Neural crest cell (in vitro differentiated cells): Measurements from ENCODE around the gene MRPL17. TPM values are rescaled to one million over a fixed set of nuclear protein-coding genes. Genes with fewer than 3 reads are reported as not detected.
A peak's percentile ranks its signal among the peaks of the same experiment; 100 is the strongest.
"Not testable (repeated sequence)": the region's sequence is repeated elsewhere in the genome, so short reads cannot be mapped to it uniquely, and the experiment has no call there.

Source experiments
- DNase-seq: peaks from one replicate; pipeline ENCODE4 v3.0.0; 2021; ENCODE audit warnings: low read depth, mixed read lengths, low spot score
- H3K27ac Mint-ChIP-seq: one replicate; pipeline ENCODE4 v1.8.0; 2021; ENCODE audit warnings: mild to moderate bottlenecking, mixed read lengths; ENCODE audit not compliant: unreplicated experiment
- H3K27me3 Mint-ChIP-seq: 2 replicates; pipeline ENCODE4 v1.8.0; 2021; ENCODE audit warnings: low read depth, mild to moderate bottlenecking, mixed read lengths
- H3K36me3 Mint-ChIP-seq: 2 replicates; pipeline ENCODE4 v1.8.0; 2021; ENCODE audit warnings: low read depth, mild to moderate bottlenecking, mixed read lengths
- H3K4me1 Mint-ChIP-seq: 2 replicates; pipeline ENCODE4 v1.8.0; 2021; ENCODE audit warnings: mixed read lengths
- H3K4me3 Mint-ChIP-seq: one replicate; pipeline ENCODE4 v1.8.0; 2021; ENCODE audit warnings: mild to moderate bottlenecking, mixed read lengths
- H3K9me3 Mint-ChIP-seq: 2 replicates; pipeline ENCODE4 v1.8.0; 2021; ENCODE audit warnings: mixed read lengths
- CTCF ChIP-seq: fragments of 200-600 bp; sonication (generic); conservative IDR thresholded peaks from 2 replicates; pipeline ENCODE4 v1.5.0; 2021; ENCODE audit warnings: antibody characterized with exemption, mild to moderate bottlenecking
- total RNA-seq: library from RNA; stranded (reverse); gene quantifications from 2 replicates; pipeline ENCODE4 v1.2.1, GENCODE V29; 2021

MRPL17 gene
- total RNA-seq, 1 donor from 2014 or later: 58.9 TPM

- TF ChIP-seq CTCF: no peak
- Mint-ChIP-seq H3K36me3 (peaks cover 6% of the 10 kb centered on the region), H3K27ac (no peak overlapping the region), H3K4me3 (no peak overlapping the region), H3K27me3 (no peaks in the 10 kb centered on the region), H3K9me3 (peaks cover 8% of the 10 kb centered on the region), H3K4me1 (peaks cover 8% of the 10 kb centered on the region)
- no peak for DNase-seq
Measured at GRCh38 chr11:6687876-6688275, 4.7 kb upstream of the MRPL17 start.

DNA sequence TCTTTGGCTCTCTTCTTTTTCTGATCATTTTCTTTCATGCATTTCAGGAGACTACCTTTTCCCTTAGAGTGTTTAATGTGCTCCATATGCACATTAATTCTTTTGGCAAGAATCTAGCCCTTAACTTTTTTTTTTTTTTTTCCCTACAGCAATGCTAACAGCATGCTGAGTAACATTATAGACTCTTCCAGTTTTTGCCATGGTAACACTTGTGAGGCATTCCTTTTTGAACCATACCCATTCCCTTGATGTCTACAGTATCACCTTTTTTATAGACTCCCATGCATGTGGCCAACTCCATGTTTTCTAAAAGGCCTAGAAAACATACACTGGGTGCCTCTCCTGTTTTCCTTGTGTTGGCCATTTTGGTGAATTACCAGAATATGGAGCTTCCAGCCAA lies 2.9 kb upstream of the MRPL17 start:
- peak overlapping the region; percentile 65 for H3K4me3 Mint-ChIP-seq
- peaks cover 7% of the 10 kb centered on the region for H3K9me3 Mint-ChIP-seq
- TF ChIP-seq CTCF: no peak

DNA sequence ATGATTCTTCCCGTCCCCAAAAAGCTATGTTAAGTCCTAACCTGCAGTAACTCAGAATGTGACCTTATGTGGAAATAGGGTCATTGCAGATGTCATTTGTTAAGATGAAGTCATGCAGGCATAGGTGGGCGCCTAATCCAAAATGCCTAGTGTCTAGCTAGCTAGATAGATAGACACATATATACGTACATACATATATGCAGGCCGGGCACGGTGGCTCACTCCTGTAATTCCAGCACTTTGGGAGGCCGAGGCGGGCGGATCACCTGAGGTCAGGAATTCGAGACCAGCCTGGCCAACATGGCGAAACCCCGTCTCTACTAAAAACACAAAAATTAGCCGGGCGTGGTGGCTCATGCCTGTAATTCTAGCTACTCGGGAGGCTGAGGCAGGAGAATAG lies 928 bp upstream of the MRPL17 start:
- H3K27ac Mint-ChIP-seq: not testable (repeated sequence)
- peak overlapping the region; percentile 99 for H3K4me3 Mint-ChIP-seq

More for the DNA sequence above, 2.9 kb upstream of the MRPL17 start:
- Mint-ChIP-seq H3K4me1 (peaks cover 20% of the 10 kb centered on the region), H3K27me3 (no peaks in the 10 kb centered on the region), H3K27ac (no peak overlapping the region), H3K36me3 (peaks cover 11% of the 10 kb centered on the region)
- DNase-seq: no peak

DNA sequence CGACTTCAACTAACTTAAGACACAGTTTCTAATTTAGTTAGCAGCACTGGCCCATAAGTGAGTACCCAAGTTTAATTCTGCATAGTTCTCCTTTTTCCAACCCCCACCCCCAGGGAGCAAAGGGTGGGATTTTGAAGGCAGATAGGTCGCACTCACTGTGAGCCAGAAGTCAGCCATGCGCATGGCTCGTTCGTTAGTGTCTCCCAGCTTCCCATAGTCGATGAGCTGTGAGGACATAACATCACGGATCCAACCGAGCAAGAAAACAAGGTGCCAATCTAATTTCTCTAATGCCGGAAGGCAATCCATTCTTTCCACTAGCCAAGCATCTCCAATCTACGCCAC lies 577 bp downstream of the MRPL17 start:
- H3K9me3 Mint-ChIP-seq: no peaks in the 10 kb centered on the region
- H3K36me3 Mint-ChIP-seq: peaks cover 18% of the 10 kb centered on the region
- H3K4me3 Mint-ChIP-seq: peak overlapping the region; percentile 99
- H3K27ac Mint-ChIP-seq: peak overlapping the region; percentile 99
- H3K27me3 Mint-ChIP-seq: no peaks in the 10 kb centered on the region
- TF ChIP-seq CTCF: no peak
- H3K4me1 Mint-ChIP-seq: peaks cover 25% of the 10 kb centered on the region
- no peak for DNase-seq

More for the DNA sequence above, 928 bp upstream of the MRPL17 start:
- DNase-seq, H3K27me3 Mint-ChIP-seq, H3K9me3 Mint-ChIP-seq: not testable (repeated sequence)
- H3K36me3 Mint-ChIP-seq: peaks cover 17% of the 10 kb centered on the region
- H3K4me1 Mint-ChIP-seq: peaks cover 25% of the 10 kb centered on the region

DNA sequence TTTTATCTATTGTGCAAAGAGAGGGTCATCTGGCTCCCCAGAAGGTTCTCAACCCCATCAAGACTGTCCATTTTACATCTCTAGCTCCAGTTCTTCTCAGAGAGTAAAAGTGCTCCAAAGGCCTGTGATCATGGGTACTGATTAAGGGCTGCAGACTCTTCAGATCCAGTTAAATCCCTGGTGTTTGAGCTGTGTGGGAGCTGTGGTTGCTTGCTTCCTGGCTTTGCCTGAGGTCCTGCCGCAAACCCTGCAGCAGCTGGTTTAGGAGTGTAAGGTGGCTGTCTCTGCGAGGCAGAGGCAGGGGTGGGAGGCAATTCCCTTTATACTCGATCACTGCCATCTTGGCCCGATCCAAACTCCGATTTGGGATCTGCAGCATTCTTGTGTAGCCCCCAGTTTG lies 1.2 kb downstream of the MRPL17 start:
- TF ChIP-seq CTCF: no peak

GRCh38 chr11:6681505-6681904 lies 1.6 kb downstream of the MRPL17 start:
- Mint-ChIP-seq H3K4me3 (peak overlapping the region; percentile 99), H3K36me3 (peaks cover 18% of the 10 kb centered on the region), H3K27ac (peak overlapping the region; percentile 74), H3K27me3 (no peaks in the 10 kb centered on the region), H3K9me3 (no peaks in the 10 kb centered on the region), H3K4me1 (peaks cover 25% of the 10 kb centered on the region)
- DNase-seq: no peak
- peak; percentile 26 for TF ChIP-seq CTCF

More for the DNA sequence above, 1.2 kb downstream of the MRPL17 start:
- Mint-ChIP-seq H3K4me1 (peaks cover 25% of the 10 kb centered on the region), H3K36me3 (peaks cover 18% of the 10 kb centered on the region), H3K9me3 (no peaks in the 10 kb centered on the region), H3K27me3 (no peaks in the 10 kb centered on the region), H3K4me3 (peak overlapping the region; percentile 99), H3K27ac (peak overlapping the region; percentile 99)
- no peak for DNase-seq
